Measurements from ENCODE around the gene RPP25L. TPM values are rescaled to one million over a fixed set of nuclear protein-coding genes. Genes with fewer than 3 reads are reported as not detected.

The RPP25L gene
- total RNA-seq, 4 donors from 2014 or later, result 16.6 to 29.4 (median 21.2) TPM

DNA sequence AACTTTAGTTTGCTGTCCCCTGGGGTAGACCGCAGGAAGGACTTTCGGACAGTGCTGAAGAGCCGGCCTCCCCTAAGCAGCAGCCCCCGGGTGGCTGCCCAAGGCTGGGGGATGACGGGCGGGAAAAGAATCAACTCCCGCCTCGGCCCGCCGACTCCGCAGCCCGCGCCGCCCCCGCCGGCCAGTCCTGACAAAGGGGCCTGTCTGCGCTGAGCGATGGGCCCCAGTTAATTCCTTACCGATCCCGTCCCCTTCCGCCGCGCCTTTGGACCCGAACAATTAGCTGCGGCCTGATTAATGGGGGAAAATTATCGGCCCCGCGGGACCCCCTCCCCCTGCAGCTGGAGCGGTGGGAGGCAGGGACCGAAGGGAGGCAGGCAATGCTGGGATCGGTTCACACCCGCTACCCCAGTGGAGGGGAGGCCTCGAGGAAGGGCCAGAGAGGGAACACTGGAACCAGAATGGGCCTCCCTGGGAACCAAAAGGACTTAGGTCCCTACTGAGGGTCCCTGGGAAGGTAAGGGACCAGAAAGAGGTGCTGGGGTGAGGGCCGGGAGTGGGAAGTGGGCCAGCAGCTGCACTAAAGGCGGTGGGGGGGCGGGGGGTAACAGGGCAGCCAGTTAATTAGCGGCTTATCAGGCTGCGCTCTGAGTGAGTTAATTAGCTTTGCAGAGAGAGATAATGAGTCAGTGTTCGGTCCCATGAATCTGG lies 12.7 kb upstream of the RPP25L start:
- no peak overlapping the region for H3K4me3 ChIP-seq
- 17 to 18% methylated on average over 3 to 7 of the region's 39 CpGs for WGBS, 2 donors (ENCODE audit: low coverage in 1 of 2)
- peaks cover 0 to 47% (median 12%) of the 10 kb centered on the region in 3 donors for H3K4me1 ChIP-seq
- no peak overlapping the region for H3K27ac ChIP-seq
- no peak for ATAC-seq
- peaks cover 84% of the 10 kb centered on the region for H3K27me3 ChIP-seq
- H3K9me3 ChIP-seq, result no peaks in the 10 kb centered on the region
- no peaks in the 10 kb centered on the region for H3K36me3 ChIP-seq
- TF ChIP-seq, protein P1, sequence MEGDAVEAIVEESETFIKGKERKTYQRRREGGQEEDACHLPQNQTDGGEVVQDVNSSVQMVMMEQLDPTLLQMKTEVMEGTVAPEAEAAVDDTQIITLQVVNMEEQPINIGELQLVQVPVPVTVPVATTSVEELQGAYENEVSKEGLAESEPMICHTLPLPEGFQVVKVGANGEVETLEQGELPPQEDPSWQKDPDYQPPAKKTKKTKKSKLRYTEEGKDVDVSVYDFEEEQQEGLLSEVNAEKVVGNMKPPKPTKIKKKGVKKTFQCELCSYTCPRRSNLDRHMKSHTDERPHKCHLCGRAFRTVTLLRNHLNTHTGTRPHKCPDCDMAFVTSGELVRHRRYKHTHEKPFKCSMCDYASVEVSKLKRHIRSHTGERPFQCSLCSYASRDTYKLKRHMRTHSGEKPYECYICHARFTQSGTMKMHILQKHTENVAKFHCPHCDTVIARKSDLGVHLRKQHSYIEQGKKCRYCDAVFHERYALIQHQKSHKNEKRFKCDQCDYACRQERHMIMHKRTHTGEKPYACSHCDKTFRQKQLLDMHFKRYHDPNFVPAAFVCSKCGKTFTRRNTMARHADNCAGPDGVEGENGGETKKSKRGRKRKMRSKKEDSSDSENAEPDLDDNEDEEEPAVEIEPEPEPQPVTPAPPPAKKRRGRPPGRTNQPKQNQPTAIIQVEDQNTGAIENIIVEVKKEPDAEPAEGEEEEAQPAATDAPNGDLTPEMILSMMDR (IDR thresholded peaks at IDR 0.05), result no peak
- TF ChIP-seq POLR2AphosphoS5 (IDR thresholded peaks at IDR 0.05), result no peak
- no peak for TF ChIP-seq POLR2A (IDR thresholded peaks at IDR 0.05)
- no peak for TF ChIP-seq EP300 (IDR thresholded peaks at IDR 0.05)

DNA sequence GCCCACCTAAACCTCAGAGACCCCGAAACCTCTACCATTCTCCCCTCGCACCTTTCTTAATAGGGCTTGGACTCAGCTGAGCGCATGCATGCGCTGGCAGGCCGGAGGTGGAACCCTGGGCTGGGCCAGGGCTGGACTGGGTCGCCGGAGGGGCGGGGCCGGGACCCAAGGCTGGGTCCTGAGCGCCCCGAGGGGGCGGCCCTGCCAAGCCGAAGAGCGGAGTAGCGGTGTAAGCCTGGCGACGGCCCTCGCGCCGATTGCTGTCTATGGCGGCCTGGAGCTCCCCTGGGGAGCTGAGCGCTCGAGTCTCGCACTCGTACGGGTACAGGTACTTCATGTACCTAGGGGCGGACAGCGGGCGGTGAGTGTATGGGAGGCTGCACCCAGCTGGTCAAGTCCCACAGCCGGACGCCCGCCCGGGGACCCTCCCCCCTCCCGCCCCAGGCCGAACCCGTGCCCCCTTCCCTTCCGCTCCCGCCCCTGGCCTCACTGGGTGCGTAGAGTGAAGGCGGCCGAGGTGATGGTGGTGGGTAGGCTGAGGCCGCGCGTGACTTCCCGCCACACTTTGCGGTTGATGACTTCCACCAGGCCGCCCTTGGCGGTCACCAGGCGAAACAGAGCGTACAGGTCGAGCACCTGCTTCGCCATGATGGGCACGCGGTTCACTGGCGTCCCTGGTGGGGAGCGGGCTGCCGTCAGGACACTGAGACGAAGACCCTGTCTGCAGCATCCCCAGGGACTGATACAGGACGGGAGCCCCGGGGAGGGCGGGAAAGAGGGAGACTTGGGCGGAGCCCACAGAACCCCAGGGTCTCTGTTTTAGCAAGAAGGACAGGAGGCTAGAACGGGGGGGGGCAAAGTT lies 11.7 kb upstream of the RPP25L start:
- peaks cover 0 to 48% (median 14%) of the 10 kb centered on the region in 3 donors for H3K4me1 ChIP-seq
- H3K27me3 ChIP-seq, result peaks cover 73% of the 10 kb centered on the region
- no peak overlapping the region for H3K27ac ChIP-seq
- TF ChIP-seq POLR2A (IDR thresholded peaks at IDR 0.05) (no peak), EP300 (IDR thresholded peaks at IDR 0.05) (no peak), POLR2AphosphoS5 (IDR thresholded peaks at IDR 0.05) (no peak)
- TF ChIP-seq, protein P1 (IDR thresholded peaks at IDR 0.05), result no peak
- H3K9me3 ChIP-seq, result no peaks in the 10 kb centered on the region
- WGBS, 2 donors (ENCODE audit: low coverage in 1 of 2), result 8 to 17% methylated on average over 1 to 11 of the region's 63 CpGs
- ATAC-seq, result no peak
- H3K36me3 ChIP-seq, result peaks cover 0 to under 1% of the 10 kb centered on the region in 2 donors
- H3K4me3 ChIP-seq, result peak overlapping the region in 1 of 2 donors; percentile 4

DNA sequence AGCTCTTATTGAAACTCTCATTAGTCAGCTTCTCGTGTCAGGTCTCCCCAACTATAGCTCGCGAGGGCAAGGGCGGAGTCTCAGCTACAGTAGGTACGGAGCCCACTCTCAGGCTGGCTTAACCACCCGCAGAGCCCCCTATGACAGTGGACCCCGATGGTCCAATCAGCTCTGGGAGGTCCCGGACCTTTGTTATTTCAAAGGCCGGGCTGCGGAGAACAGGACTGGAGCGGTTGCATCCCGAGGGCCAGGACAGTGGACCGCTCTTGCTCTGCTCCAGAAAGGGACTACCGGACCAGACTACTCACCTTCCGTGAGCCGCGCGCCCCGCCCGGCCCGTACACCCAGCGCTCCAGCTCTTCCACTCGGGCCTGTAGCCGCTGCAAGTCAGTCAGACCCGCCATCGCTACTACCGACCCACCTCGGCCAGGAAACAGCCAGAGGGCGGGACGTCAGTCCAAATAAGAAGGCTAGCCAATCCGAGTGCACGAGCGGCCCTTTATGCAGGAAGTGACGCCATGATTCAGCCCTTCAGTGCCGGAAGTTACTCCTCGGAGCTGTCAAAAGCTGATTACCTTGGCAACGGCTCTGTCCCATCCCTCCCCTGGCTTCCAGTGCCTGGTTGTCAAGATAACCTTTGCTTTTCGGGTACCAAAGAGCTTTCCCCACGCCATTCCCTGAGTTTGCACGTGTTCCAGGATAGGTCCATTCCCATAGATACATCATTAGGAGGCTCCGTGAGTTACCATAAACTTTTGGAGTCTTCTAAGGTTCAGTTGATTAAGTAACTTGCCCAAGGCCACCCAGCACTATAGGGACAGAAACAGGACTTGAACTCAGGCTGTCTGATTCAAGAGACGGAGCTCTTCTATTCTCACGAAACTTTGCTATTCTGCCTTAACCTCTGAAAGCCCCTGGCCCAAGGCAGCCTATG lies 8.4 kb upstream of the RPP25L start, which contains the start of gene DCTN3:
DCTN3 (minus strand) TSS at position 435 of the 934 bp plus-strand sequence; CDS start at position 404, 31 bp downstream.
- Histone ChIP-seq H3K4me1 (peaks cover 0 to 40% (median 10%) of the 10 kb centered on the region in 3 donors), H3K36me3 (peaks cover 0 to 34% of the 10 kb centered on the region in 2 donors), H3K27me3 (peaks cover 41% of the 10 kb centered on the region), H3K27ac (peak within 1 kb of the TSS in 3 of 4 donors; percentile 64 to 72 (median 71)), H3K4me3 (peak within 1 kb of the TSS; percentile 62 to 91), H3K9me3 (no peaks in the 10 kb centered on the region)
- peak; percentile 99 for ATAC-seq
- TF ChIP-seq EP300 (IDR thresholded peaks at IDR 0.05) (no peak), POLR2AphosphoS5 (IDR thresholded peaks at IDR 0.05) (peak; percentile 54), POLR2A (IDR thresholded peaks at IDR 0.05) (peak; percentile 27 to 53)
- TF ChIP-seq, protein P1 (IDR thresholded peaks at IDR 0.05), result no peak
- WGBS, 2 donors (ENCODE audit: low coverage in 1 of 2), result 10 to 60% methylated on average over 1 to 14 of the region's 43 CpGs

DNA sequence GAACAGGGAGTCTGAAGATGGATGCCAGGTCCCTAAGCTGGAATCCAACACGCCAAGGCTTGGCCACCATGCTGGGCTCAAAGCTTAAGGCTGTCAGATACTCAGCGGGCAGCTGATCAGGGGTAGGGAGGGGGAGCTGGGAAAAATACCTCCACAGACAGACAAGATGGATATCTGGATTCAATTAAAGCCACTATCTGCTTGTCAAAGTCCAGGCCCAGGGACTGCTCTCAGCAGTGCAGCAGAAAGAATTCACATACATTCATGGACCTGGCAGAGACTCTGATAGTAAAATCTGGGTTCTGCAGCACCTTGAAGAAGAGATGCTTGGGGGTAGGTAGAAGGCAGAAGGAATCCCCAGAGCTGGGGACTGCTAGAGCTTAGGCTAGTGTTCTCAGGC lies 3.2 kb upstream of the RPP25L start:
- Histone ChIP-seq H3K36me3 (peaks cover 0 to 53% of the 10 kb centered on the region in 2 donors), H3K4me1 (peaks cover 0 to 48% (median 15%) of the 10 kb centered on the region in 3 donors), H3K27me3 (no peaks in the 10 kb centered on the region), H3K27ac (no peak overlapping the region), H3K9me3 (no peaks in the 10 kb centered on the region), H3K4me3 (no peak overlapping the region)
- no peak for ATAC-seq
- TF ChIP-seq EP300 (IDR thresholded peaks at IDR 0.05), result no peak
- WGBS, 2 donors (ENCODE audit: low coverage in 1 of 2), result 90% methylated on average over 2 of the region's 2 CpGs; no CpG with 5 or more reads in 1 of the 2 donors
